SK-N-SH treated with all-trans-retinoic acid at 6 μM for 48 hours (cell line): ENCODE measurements around the gene NBEA.

Experiments
- CREB5 ChIP-seq: fragments of 250-450 bp; sonication (Bioruptor Pico); IDR thresholded peaks from 2 replicates; pipeline ENCODE4 v1.5.1; 2020; ENCODE audit warnings: low read depth, mild to moderate bottlenecking, moderate library complexity
- ESRRG ChIP-seq: fragments of 250-450 bp; sonication (Bioruptor Pico); IDR thresholded peaks from 2 replicates; pipeline ENCODE4 v1.6.1; 2021; ENCODE audit warnings: mild to moderate bottlenecking
- TF ChIP-seq, protein P1 (sequence below): fragments of 250-450 bp; sonication (Bioruptor Pico); IDR thresholded peaks from 2 replicates; pipeline ENCODE4 v1.8.0; 2021; ENCODE audit warnings: low read depth, mild to moderate bottlenecking, moderate library complexity, borderline replicate concordance

- TF ChIP-seq ESRRG (CRISPR knock-in tag): no peak
- TF ChIP-seq CREB5: no peak
- TF ChIP-seq, protein P1, sequence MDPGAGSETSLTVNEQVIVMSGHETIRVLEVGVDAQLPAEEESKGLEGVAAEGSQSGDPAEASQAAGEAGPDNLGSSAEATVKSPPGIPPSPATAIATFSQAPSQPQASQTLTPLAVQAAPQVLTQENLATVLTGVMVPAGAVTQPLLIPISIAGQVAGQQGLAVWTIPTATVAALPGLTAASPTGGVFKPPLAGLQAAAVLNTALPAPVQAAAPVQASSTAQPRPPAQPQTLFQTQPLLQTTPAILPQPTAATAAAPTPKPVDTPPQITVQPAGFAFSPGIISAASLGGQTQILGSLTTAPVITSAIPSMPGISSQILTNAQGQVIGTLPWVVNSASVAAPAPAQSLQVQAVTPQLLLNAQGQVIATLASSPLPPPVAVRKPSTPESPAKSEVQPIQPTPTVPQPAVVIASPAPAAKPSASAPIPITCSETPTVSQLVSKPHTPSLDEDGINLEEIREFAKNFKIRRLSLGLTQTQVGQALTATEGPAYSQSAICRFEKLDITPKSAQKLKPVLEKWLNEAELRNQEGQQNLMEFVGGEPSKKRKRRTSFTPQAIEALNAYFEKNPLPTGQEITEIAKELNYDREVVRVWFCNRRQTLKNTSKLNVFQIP: no peak
These were observed 46.3 kb downstream of the NBEA start for GRCh38 chr13:34988330-34988791.
